HCT116 (cell line): ENCODE results near the gene CBX5. TPM values are rescaled to one million over a fixed set of nuclear protein-coding genes. Genes with fewer than 3 reads are reported as not detected.

Experiments used
- ATAC-seq: fragments of 200-7000 bp; cut with Tn5 transposase; 2 replicates; pipeline ENCODE4 v1.9.1; 2020; ENCODE audit warnings: mild to moderate bottlenecking, moderate library complexity
- Bru-seq: library from RNA; stranded (reverse); fragments of 400-500 nt; gene quantifications from one replicate; lab custom pipeline; 2021; lab: Mats Ljungman, UMichigan
- BruChase-seq, 2 experiments: library from RNA; stranded (reverse); fragments of 400-500 nt; gene quantifications; one replicate each; lab custom pipeline; 2021; lab: Mats Ljungman, UMichigan
- BruUV-seq: library from RNA; stranded (reverse); fragments of 400-500 nt; replicated peaks from 2 replicates; lab custom pipeline; 2021; lab: Mats Ljungman, UMichigan
- CTCF ChIA-PET: fragments of 300-600 bp; sonication (Branson Sonifier 250); formaldehyde crosslinking; loops from one replicate; lab custom pipeline; 2021; ENCODE audit warnings: antibody characterized with exemption; lab: Charles Lee
- POLR2A ChIA-PET: fragments of 300-600, 350-600 bp; sonication (Branson Sonifier 250); formaldehyde crosslinking; loops from one replicate; lab custom pipeline; 2021; ENCODE audit warnings: antibody characterized with exemption; lab: Charles Lee
- RAD21 ChIA-PET, 2 experiments: fragments of 300-600 bp; sonication (Branson Sonifier 250); formaldehyde crosslinking; loops; one replicate each; lab custom pipeline; 2023; ENCODE audit warnings: low total read pairs in 2 of 2; ENCODE audit not compliant: uncharacterized antibody in 2 of 2, unreplicated experiment in 2 of 2, low non-redundant PET in 1 of 2; lab: Charles Lee
- DNase-seq: peaks from one replicate; pipeline ENCODE4 v3.0.0-alpha.2; 2010; ENCODE audit warnings: low read depth, low spot score
- H2AFZ ChIP-seq: fragments of 200-600 bp; shearing (Covaris generic), sonication (generic); 2 replicates; pipeline ENCODE4 v1.6.1; 2017; ENCODE audit warnings: low read depth, mixed run types, mixed read lengths, antibody characterized with exemption, low read length; ENCODE audit not compliant: poor library complexity, severe bottlenecking
- H3K27ac ChIP-seq: 2 replicates; pipeline ENCODE4 v1.5.1; 2012; ENCODE audit warnings: low read depth, low read length
- H3K27me3 ChIP-seq: fragments of 200-600 bp; sonication (generic); 2 replicates; pipeline ENCODE4 v1.6.1; 2016; ENCODE audit warnings: mixed run types, low read length, mixed read lengths; ENCODE audit not compliant: insufficient read depth
- H3K36me3 ChIP-seq, 2 experiments: fragments of 200-500 bp in 1 of 2; fragments of 200-600 bp in 1 of 2; sonication (Bioruptor generic) in 1 of 2; sonication (generic) in 1 of 2; 2 replicates each; pipeline versions ENCODE4 v1.5.1 to v1.6.1; 2014 to 2016; ENCODE audit warnings: low read length in 2 of 2, inconsistent platforms in 1 of 2, mixed read lengths in 1 of 2, mixed run types in 1 of 2; ENCODE audit not compliant: insufficient read depth in 2 of 2, control insufficient read depth in 1 of 2
- H3K4me1 ChIP-seq, 2 experiments: fragments of 200-600 bp in 1 of 2; sonication (generic) in 1 of 2; 2 replicates each; pipeline versions ENCODE4 v1.5.1 to v1.6.1; 2012 to 2017; ENCODE audit warnings: low read length in 2 of 2, inconsistent platforms in 1 of 2, mild to moderate bottlenecking in 1 of 2, mixed read lengths in 1 of 2, mixed run types in 1 of 2, moderate library complexity in 1 of 2; ENCODE audit not compliant: insufficient read depth in 2 of 2, control insufficient read depth in 1 of 2
- H3K4me2 ChIP-seq: fragments of 200-600 bp; sonication (generic); 2 replicates; pipeline ENCODE4 v1.6.1; 2017; ENCODE audit warnings: mixed run types, low read length, mixed read lengths
- H3K4me3 ChIP-seq, 2 experiments: fragments of 200-600 bp in 1 of 2; sonication (generic) in 1 of 2; replicated peaks in 1 of 2; 2 replicates each; pipeline ENCODE4 v1.5.1; 2011 to 2016; ENCODE audit warnings: low read length in 2 of 2, control low read depth in 1 of 2, low read depth in 1 of 2, mild to moderate bottlenecking in 1 of 2, mixed read lengths in 1 of 2, mixed run types in 1 of 2
- H3K79me2 ChIP-seq: fragments of 200-600 bp; sonication (generic); 2 replicates; pipeline ENCODE4 v1.6.1; 2017; ENCODE audit warnings: mild to moderate bottlenecking, mixed run types, low read length, moderate library complexity, mixed read lengths; ENCODE audit not compliant: insufficient read depth
- H3K9ac ChIP-seq: fragments of 200-600 bp; sonication (generic); 2 replicates; pipeline ENCODE4 v1.6.1; 2016; ENCODE audit warnings: low read length, mixed read lengths
- H3K9me2 ChIP-seq: fragments of 200-600 bp; sonication (generic), shearing (Covaris generic); 2 replicates; pipeline ENCODE4 v1.6.1; 2017; ENCODE audit warnings: mixed run types, mild to moderate bottlenecking, moderate library complexity; ENCODE audit not compliant: insufficient read depth
- H3K9me3 ChIP-seq, 2 experiments: fragments of 200-500 bp in 1 of 2; fragments of 200-600 bp in 1 of 2; sonication (Bioruptor generic) in 1 of 2; sonication (generic) in 1 of 2; 2 replicates each; pipeline ENCODE4 v1.6.1; 2014 to 2017; ENCODE audit warnings: low read length in 2 of 2, mixed read lengths in 2 of 2, inconsistent platforms in 1 of 2, low read depth in 1 of 2, mild to moderate bottlenecking in 1 of 2, mixed run types in 1 of 2, moderate library complexity in 1 of 2; ENCODE audit not compliant: control insufficient read depth in 1 of 2, insufficient read depth in 1 of 2
- H4K20me1 ChIP-seq: fragments of 200-600 bp; sonication (generic), shearing (Covaris generic); 2 replicates; pipeline ENCODE4 v1.6.1; 2017; ENCODE audit warnings: mixed run types, mild to moderate bottlenecking, moderate library complexity; ENCODE audit not compliant: insufficient read depth
- POLR2A ChIP-seq: IDR thresholded peaks from 2 replicates; pipeline ENCODE4 v1.7.0; 2011; ENCODE audit warnings: borderline replicate concordance; ENCODE audit not compliant: insufficient read depth, insufficient read length; ENCODE audit errors: extremely low read depth
- POLR2AphosphoS5 ChIP-seq: IDR thresholded peaks from 2 replicates; pipeline ENCODE4 v1.6.1; 2011; ENCODE audit warnings: mild to moderate bottlenecking, low read depth, low read length, moderate library complexity
- RAD21 ChIP-seq: IDR thresholded peaks from 2 replicates; pipeline ENCODE4 v1.6.1; 2012; ENCODE audit warnings: low read depth, mild to moderate bottlenecking
- YY1 ChIP-seq: IDR thresholded peaks from 2 replicates; pipeline ENCODE4 v1.6.1; 2011; ENCODE audit warnings: low read length, low read depth, moderate library complexity, mild to moderate bottlenecking; ENCODE audit not compliant: insufficient replicate concordance; ENCODE audit errors: extremely low read depth
- intact Hi-C: fragments of 100-400 bp; cut with micrococcal nuclease; formaldehyde crosslinking; loops from 2 replicates; pipeline ENCODE4 v1.10.0; 2022
- long read RNA-seq: library from polyadenylated mRNA; unstranded; transcript quantifications from one replicate; pipeline ENCODE4 v2.0.0, GENCODE V29; 2021; ENCODE audit not compliant: unreplicated experiment
- polyA plus RNA-seq: library from polyadenylated mRNA; unstranded; fragments of >200 nt; gene quantifications from 2 replicates; pipeline ENCODE4 v1.2.1, GENCODE V29; 2012; ENCODE audit warnings: missing spikeins
- total RNA-seq: library from RNA; stranded (reverse); gene quantifications from one replicate; pipeline ENCODE4 v1.2.1, GENCODE V29; 2021; ENCODE audit not compliant: unreplicated experiment
- TF ChIP-seq, protein P1 (sequence below): IDR thresholded peaks from 2 replicates; pipeline ENCODE4 v1.6.1; 2012; ENCODE audit warnings: low read depth
- TF ChIP-seq, protein P2 (sequence below): IDR thresholded peaks from 2 replicates; pipeline ENCODE4 v1.6.1; 2011; ENCODE audit warnings: mild to moderate bottlenecking, low read length, moderate library complexity; ENCODE audit not compliant: insufficient replicate concordance; ENCODE audit errors: extremely low read depth
- TF ChIP-seq, protein P3 (sequence below): IDR thresholded peaks from 2 replicates; pipeline ENCODE4 v1.6.1; 2012

The CBX5 gene
- 72.3 TPM for total RNA-seq
- 9.7 and 16.1 TPM in 2 replicates for polyA plus RNA-seq
- percentile 89 among the genes with signal in this experiment for Bru-seq, nascent RNA
- percentile 98 among the genes with signal in this experiment for BruChase-seq, experiment 1, labeled RNA remaining after a 6-hour chase
- BruChase-seq, experiment 2, labeled RNA remaining after a 2-hour chase = percentile 96 among the genes with signal in this experiment
- long read RNA-seq, full-length matches to known transcripts = 24 of 45 reads
- long read RNA-seq, partial matches to known transcripts = 2 of 45 reads
- long read RNA-seq, other reads (novel, unspliced or antisense) = 19 of 45 reads

DNA sequence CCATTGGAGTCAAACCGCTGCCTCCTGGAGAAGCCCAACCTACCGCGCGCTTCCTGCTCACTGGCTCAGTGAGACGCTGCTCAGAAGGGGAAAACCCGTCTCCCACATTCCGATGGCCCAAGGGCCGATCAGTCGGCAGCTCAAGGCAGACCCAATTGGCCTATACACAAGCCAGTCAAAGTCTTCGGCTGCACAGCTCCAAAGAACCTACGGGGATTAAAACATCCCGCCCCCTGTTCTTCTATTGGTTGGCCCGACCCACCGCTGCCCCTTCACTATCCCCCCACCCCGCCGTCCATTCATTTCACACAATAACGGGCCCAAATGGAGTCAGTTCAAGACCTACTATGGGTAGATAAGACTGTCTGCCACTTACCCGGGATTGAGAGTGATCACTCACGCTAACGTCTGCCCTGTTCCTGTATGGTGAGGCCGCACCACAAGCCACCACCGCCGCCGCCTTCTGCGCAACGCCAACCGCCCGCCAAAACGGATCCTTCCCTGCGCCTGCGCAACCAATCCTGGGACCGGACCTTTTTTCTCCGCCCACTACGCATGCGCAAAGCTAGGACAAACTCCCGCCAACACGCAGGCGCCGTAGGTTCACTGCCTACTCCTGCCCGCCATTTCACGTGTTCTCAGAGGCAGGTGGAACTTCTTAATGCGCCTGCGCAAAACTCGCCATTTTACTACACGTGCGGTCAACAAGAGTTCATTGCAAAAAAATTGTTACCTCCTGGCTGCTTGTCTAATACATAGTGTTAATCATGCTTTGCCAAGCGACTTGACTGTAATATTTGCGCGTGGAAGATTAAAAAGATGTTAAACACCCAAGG is at the start of gene CBX5:
TSS of gene CBX5 (minus strand) at position 491 of the 836 bp plus-strand sequence. CDS start 22,472 bp downstream, outside the sequence.
- CTCF ChIA-PET = interaction anchor here (0.7 to 2.5 kb wide), 13 partner anchors 9 to 274 kb away, joined by 3 to 16 read pairs (median 4); partner anchors contain the start of gene COPZ1
- Histone ChIP-seq H3K9me3 (no peaks in the 10 kb centered on the region), H2AFZ (no peak within 1 kb of the TSS), H3K4me2 (peak within 1 kb of the TSS; percentile 88), H3K9ac (peak within 1 kb of the TSS; percentile 97), H3K4me1 (peaks cover 15 to 44% of the 10 kb centered on the region in 2 experiments), H3K36me3 (peaks cover 24 to 50% of the 10 kb centered on the region in 2 experiments), H3K9me2 (no peaks in the 10 kb centered on the region), H3K79me2 (peaks cover 86% of the 10 kb centered on the region), H3K27ac (peak within 1 kb of the TSS; percentile 93), H4K20me1 (peaks cover 24% of the 10 kb centered on the region), H3K4me3 (peak within 1 kb of the TSS; percentile 81 to 96), H3K27me3 (no peaks in the 10 kb centered on the region)
- POLR2A ChIA-PET = interaction anchor here (0.6 to 2.8 kb wide), 32 partner anchors 9 to 292 kb away, joined by 3 to 73 read pairs (median 5); partner anchors contain the start of genes COPZ1 and NFE2
- TF ChIP-seq YY1 = peak; percentile 95
- TF ChIP-seq, protein P1, sequence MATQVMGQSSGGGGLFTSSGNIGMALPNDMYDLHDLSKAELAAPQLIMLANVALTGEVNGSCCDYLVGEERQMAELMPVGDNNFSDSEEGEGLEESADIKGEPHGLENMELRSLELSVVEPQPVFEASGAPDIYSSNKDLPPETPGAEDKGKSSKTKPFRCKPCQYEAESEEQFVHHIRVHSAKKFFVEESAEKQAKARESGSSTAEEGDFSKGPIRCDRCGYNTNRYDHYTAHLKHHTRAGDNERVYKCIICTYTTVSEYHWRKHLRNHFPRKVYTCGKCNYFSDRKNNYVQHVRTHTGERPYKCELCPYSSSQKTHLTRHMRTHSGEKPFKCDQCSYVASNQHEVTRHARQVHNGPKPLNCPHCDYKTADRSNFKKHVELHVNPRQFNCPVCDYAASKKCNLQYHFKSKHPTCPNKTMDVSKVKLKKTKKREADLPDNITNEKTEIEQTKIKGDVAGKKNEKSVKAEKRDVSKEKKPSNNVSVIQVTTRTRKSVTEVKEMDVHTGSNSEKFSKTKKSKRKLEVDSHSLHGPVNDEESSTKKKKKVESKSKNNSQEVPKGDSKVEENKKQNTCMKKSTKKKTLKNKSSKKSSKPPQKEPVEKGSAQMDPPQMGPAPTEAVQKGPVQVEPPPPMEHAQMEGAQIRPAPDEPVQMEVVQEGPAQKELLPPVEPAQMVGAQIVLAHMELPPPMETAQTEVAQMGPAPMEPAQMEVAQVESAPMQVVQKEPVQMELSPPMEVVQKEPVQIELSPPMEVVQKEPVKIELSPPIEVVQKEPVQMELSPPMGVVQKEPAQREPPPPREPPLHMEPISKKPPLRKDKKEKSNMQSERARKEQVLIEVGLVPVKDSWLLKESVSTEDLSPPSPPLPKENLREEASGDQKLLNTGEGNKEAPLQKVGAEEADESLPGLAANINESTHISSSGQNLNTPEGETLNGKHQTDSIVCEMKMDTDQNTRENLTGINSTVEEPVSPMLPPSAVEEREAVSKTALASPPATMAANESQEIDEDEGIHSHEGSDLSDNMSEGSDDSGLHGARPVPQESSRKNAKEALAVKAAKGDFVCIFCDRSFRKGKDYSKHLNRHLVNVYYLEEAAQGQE = no peak
- TF ChIP-seq, protein P2, sequence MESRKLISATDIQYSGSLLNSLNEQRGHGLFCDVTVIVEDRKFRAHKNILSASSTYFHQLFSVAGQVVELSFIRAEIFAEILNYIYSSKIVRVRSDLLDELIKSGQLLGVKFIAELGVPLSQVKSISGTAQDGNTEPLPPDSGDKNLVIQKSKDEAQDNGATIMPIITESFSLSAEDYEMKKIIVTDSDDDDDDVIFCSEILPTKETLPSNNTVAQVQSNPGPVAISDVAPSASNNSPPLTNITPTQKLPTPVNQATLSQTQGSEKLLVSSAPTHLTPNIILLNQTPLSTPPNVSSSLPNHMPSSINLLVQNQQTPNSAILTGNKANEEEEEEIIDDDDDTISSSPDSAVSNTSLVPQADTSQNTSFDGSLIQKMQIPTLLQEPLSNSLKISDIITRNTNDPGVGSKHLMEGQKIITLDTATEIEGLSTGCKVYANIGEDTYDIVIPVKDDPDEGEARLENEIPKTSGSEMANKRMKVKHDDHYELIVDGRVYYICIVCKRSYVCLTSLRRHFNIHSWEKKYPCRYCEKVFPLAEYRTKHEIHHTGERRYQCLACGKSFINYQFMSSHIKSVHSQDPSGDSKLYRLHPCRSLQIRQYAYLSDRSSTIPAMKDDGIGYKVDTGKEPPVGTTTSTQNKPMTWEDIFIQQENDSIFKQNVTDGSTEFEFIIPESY = peak; percentile 23
- TF ChIP-seq RAD21 = no peak
- TF ChIP-seq POLR2A = peak; percentile 19
- TF ChIP-seq POLR2AphosphoS5 = peak; percentile 91
- TF ChIP-seq, protein P3, sequence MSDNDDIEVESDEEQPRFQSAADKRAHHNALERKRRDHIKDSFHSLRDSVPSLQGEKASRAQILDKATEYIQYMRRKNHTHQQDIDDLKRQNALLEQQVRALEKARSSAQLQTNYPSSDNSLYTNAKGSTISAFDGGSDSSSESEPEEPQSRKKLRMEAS = no peak
- DNase-seq (peak; percentile 98), ATAC-seq (peak; percentile 78)
- intact Hi-C loops = loop anchor here (1.0 to 2.0 kb wide), 3 partner anchors 27 to 60 kb away; partner anchors contain the start of gene COPZ1
- RAD21 ChIA-PET = interaction anchor here (0.6 to 1.3 kb wide), 4 partner anchors 18 to 79 kb away, joined by 3 to 4 read pairs (median 3); no protein-coding TSS in a partner anchor
- BruUV-seq = no TSS peak
